Stimulated activated CD8-positive, alpha-beta memory T cell treated with anti-CD3 and anti-CD28 coated beads, Interleukin-2, amount 100 ng/mL, for 1 hour (primary cell): ENCODE results near the gene STYXL1.

Source experiments
- DNase-seq, 2 donors: peaks; one replicate each; pipeline ENCODE4 v3.0.0-alpha.2; 2020; ENCODE audit warnings: low read depth in 2 of 2

The STYXL1 gene

GRCh38 chr7:75980430-75981202 lies 67.2 kb downstream of the STYXL1 start:
- DNase-seq: no peak

GRCh38 chr7:75979759-75980429 lies 67.9 kb downstream of the STYXL1 start:
- no peak for DNase-seq

- DNase-seq: no peak
Observed at GRCh38 chr7:75977743-75978142, 70.1 kb downstream of the STYXL1 start.

GRCh38 chr7:75971961-75972763 lies 75.6 kb downstream of the STYXL1 start:
- no peak for DNase-seq

GRCh38 chr7:75971309-75971960 lies 76.4 kb downstream of the STYXL1 start:
- no peak for DNase-seq

DNA sequence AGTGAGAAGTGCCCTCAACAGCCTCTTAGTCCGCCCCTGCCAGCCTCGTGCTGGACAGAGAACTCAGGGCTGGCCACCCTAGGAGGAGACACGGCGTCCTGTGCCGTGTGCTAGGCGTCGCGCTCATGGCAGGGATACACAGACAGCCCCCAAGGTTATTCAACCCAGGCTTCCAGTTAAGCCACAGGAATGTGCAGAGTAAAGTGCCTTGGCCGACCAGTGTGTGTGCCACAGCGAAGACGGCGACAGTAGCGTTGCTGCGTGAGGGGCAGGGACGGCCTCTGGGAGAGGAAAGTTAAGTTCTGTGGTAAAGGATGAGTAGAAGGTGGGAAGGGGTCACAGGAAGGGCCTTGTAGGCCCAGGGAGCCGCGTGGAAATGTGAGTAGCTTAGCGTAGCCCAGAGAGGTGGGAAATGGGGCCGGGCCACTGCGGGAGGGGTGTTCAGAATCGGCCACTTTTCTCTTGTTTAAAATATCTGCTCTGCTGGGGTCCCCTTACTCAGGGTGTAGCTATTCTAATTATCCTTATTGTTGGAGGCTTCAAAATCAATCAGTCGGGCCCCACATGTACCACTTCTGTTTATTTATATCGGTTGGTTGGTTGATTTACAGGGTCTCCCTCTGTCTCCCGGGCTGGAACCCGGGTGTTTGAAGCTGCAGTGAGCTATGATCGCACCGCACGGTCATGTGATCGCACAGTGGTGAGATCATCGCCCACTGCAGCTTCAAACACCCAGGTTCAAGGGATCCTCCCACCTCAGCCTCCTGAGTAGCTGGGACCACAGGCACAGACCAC lies 77.9 kb downstream of the STYXL1 start:
- DNase-seq: no peak

DNA sequence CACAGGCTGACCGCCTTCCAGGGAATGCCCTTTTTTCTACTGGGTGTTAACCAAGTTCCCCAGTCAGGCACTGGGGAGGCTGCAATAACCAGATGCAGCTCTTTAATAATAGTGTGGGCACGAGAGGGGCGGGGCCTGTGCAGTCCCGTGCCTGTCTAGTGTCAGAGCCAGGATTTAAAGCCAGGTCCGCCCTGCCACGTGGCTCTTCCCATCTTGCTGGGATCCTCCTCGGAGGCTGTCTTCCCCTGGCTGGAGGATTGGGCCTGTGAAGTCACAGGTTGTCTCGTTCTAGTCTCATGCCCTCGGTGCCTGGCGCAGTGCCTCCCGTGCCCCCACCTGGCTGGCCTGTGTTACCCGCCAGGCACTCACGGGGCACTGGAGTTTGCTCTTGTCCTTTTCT lies 78.6 kb downstream of the STYXL1 start:
- no peak for DNase-seq

GRCh38 chr7:75968561-75969001 lies 79.2 kb downstream of the STYXL1 start:
- DNase-seq: no peak

GRCh38 chr7:75968012-75968411 lies 79.8 kb downstream of the STYXL1 start:
- no peak for DNase-seq

- no peak for DNase-seq
Observed at GRCh38 chr7:75967487-75967997, 80.3 kb downstream of the STYXL1 start.

- no peak for DNase-seq
Observed at GRCh38 chr7:75967055-75967454, 80.7 kb downstream of the STYXL1 start.

DNA sequence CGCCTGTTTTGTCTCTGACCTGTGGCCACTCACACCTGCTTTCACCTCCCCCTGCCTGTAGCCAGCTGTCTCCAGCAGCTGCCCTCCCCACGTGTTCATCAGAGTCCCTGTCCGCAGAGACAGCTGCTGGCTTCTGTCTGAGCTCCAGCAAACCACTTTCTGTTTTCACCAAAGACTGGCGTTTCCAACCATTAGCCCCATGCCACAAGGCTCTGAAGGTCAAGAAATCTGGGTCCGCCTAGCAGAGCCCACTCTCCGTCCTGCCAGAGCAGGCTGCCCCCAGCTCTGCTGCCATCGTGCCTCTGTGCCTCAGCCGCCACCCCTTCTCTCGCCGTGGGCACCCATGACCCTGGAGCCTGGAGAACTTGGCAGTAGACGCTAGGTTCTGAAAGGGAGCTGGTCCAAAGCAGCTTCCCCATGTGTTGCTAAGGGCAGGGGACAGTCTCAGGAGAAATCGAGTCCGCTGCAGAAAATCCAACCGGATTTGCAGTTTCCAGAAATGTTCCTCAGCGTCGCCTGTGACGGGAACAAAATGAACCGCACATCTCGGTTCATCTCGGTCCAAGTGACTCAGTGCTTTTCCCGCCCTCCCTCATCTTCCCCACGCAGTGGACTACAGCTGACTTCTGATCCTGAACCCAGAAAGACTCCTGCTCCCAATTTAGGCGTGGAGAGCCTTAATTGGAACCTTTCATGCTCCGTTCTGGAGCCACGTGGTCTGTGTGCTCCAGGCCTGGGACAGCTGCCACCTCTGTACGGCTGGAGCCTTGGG lies 81.4 kb downstream of the STYXL1 start:
- no peak for DNase-seq

- DNase-seq: no peak
Observed at GRCh38 chr7:75965617-75966016, 82.2 kb downstream of the STYXL1 start.

DNA sequence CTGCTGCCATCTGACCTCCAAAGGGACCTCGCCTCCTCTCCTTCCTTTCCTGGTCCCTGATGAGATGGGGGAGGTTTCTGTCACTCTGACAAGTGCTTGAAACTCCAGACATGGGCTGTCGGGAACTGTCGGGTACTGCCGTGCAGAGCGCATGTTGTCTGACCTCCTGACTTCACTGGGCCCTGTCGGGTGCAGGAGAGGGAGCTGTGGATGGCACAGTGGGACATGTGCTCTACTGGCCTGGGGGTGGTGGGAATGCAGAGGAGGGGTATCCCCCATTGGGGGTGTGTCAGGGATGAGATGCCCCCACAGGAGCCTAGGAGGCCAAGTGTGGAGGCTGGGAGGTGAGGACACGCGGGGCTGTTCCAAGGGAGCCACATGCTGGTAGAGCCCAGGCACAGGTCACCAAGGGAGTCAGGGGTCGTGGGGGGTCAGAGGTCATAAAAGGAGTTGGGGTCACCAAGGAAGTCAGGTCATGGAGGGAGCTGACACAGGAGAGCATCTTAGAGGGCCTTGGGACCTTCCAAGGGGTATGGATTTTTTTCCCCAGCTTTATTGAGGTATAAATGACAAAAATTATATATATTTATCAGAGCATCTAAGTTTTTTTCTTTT lies 84.3 kb downstream of the STYXL1 start:
- DNase-seq: no peak

GRCh38 chr7:75962607-75963380 lies 85.0 kb downstream of the STYXL1 start:
- no peak for DNase-seq

GRCh38 chr7:75961218-75961617 lies 86.6 kb downstream of the STYXL1 start:
- DNase-seq: no peak

DNA sequence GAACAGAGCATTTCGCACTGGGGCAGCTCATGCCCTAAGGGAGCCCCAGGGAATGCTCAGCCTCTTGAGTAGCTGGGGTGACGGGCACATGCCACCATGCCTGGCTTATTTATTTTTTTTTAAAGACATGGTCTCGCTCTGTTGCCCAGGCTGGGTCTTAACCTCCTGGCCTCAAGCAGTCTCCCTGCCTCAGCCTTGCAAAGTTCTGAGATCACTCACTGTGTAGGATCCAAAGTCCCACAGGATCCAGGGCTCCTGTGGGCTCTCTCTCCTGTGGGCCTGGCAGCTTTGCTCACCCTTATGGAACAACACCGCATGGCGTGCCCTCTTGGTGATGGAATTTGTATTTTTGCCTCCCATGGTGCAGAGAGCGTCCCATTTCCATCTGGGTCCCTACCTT lies 87.4 kb downstream of the STYXL1 start:
- DNase-seq: no peak

GRCh38 chr7:75958802-75959543 lies 88.8 kb downstream of the STYXL1 start:
- no peak for DNase-seq
